ENCODE data around the gene PDZD2. TPM values are rescaled to one million over a fixed set of nuclear protein-coding genes. Genes with fewer than 3 reads are reported as not detected.

The PDZD2 gene
- total RNA-seq, 2 experiments from 2014 or later = 1.3 to 1.8 TPM

- Mint-ChIP-seq H3K9me3 (no peaks in the 10 kb centered on the region), H3K4me1 (ENCODE audit: low read depth) (peaks cover 19% of the 10 kb centered on the region), H3K4me3 (peak overlapping the region; percentile 88), H3K27ac (peak overlapping the region; percentile 94), H3K27me3 (no peaks in the 10 kb centered on the region), H3K36me3 (ENCODE audit: low read depth) (no peaks in the 10 kb centered on the region)
- DNase-seq = peak in 3 of 14 experiments; percentile 8 to 35 (median 28)
- no peaks in the 10 kb centered on the region for H3K27me3 ChIP-seq (ENCODE audit: control insufficient read depth in 1 of 2, insufficient read depth in 2 of 2, low read length in 2 of 2)
- intact Hi-C loops (cut with DNase I, micrococcal nuclease) = no loop called here
- peak; percentile 73 for ATAC-seq (ENCODE audit: poor library complexity)
- H3K36me3 ChIP-seq (ENCODE audit: insufficient read depth, low read length) = no peaks in the 10 kb centered on the region
- no peaks in the 10 kb centered on the region for H3K9me3 ChIP-seq (ENCODE audit: control insufficient read depth in 1 of 2, insufficient read depth in 1 of 2, low read length in 2 of 2)
- POLR2A ChIA-PET = interaction anchor here (1.0 to 1.3 kb wide), 3 partner anchors 9 to 25 kb away, joined by 3 to 6 read pairs (median 4); no protein-coding TSS in a partner anchor
- no peak for TF ChIP-seq CTCF (IDR thresholded peaks at IDR 0.05)
- CTCF ChIA-PET = interaction anchor here (0.9 kb wide), 1 partner anchor 33 kb away, joined by 4 read pairs; no protein-coding TSS in a partner anchor
- peak overlapping the region in 1 of 2 donors; percentile 65 for H3K27ac ChIP-seq (ENCODE audit: low read depth in 1 of 2, low read length in 2 of 2)
- peaks cover 2% of the 10 kb centered on the region for H3K4me1 ChIP-seq (ENCODE audit: insufficient read depth, low read length)
- H3K4me3 ChIP-seq (ENCODE audit: low read length) = peak overlapping the region; percentile 49
These were observed 381.3 kb downstream of the PDZD2 start for GRCh38 chr5:32020271-32020670.

- no peaks in the 10 kb centered on the region for H3K27me3 ChIP-seq (ENCODE audit: control insufficient read depth in 1 of 2, insufficient read depth in 2 of 2, low read length in 2 of 2)
- H3K27me3 Mint-ChIP-seq = no peaks in the 10 kb centered on the region
- H3K27ac ChIP-seq (ENCODE audit: low read depth in 1 of 2, low read length in 2 of 2) = no peak overlapping the region
- DNase-seq = no peak
- H3K4me3 ChIP-seq (ENCODE audit: low read length) = no peak overlapping the region
- ChIA-PET CTCF (no interaction called here), POLR2A (interaction anchor here (1.3 kb wide), 2 partner anchors 9 to 25 kb away, joined by 4 to 6 read pairs; no protein-coding TSS in a partner anchor)
- no peak for ATAC-seq (ENCODE audit: poor library complexity)
- H3K9me3 ChIP-seq (ENCODE audit: control insufficient read depth in 1 of 2, insufficient read depth in 1 of 2, low read length in 2 of 2) = no peaks in the 10 kb centered on the region
- TF ChIP-seq CTCF (IDR thresholded peaks at IDR 0.05) = no peak
- H3K4me3 Mint-ChIP-seq = peak overlapping the region; percentile 88
- no peaks in the 10 kb centered on the region for H3K36me3 ChIP-seq (ENCODE audit: insufficient read depth, low read length)
- H3K9me3 Mint-ChIP-seq = no peaks in the 10 kb centered on the region
- H3K27ac Mint-ChIP-seq = peak overlapping the region; percentile 94
- intact Hi-C loops (cut with DNase I, micrococcal nuclease) = no loop called here
- peaks cover 19% of the 10 kb centered on the region for H3K4me1 Mint-ChIP-seq (ENCODE audit: low read depth)
- H3K36me3 Mint-ChIP-seq (ENCODE audit: low read depth) = no peaks in the 10 kb centered on the region
- peaks cover 2% of the 10 kb centered on the region for H3K4me1 ChIP-seq (ENCODE audit: insufficient read depth, low read length)
These were observed 382.0 kb downstream of the PDZD2 start for GRCh38 chr5:32020946-32021345.

GRCh38 chr5:32021771-32022170, 382.8 kb downstream of the PDZD2 start:
- Histone ChIP-seq H3K9me3 (ENCODE audit: control insufficient read depth in 1 of 2, insufficient read depth in 1 of 2, low read length in 2 of 2) (no peaks in the 10 kb centered on the region), H3K36me3 (ENCODE audit: insufficient read depth, low read length) (no peaks in the 10 kb centered on the region), H3K27me3 (ENCODE audit: control insufficient read depth in 1 of 2, insufficient read depth in 2 of 2, low read length in 2 of 2) (no peaks in the 10 kb centered on the region), H3K4me1 (ENCODE audit: insufficient read depth, low read length) (peaks cover 2% of the 10 kb centered on the region), H3K27ac (ENCODE audit: low read depth in 1 of 2, low read length in 2 of 2) (no peak overlapping the region), H3K4me3 (ENCODE audit: low read length) (no peak overlapping the region)
- ATAC-seq (ENCODE audit: poor library complexity) = no peak
- CTCF ChIA-PET = no interaction called here
- no peak for TF ChIP-seq CTCF (IDR thresholded peaks at IDR 0.05)
- H3K4me1 Mint-ChIP-seq (ENCODE audit: low read depth) = peaks cover 19% of the 10 kb centered on the region
- peak overlapping the region; percentile 26 for H3K27ac Mint-ChIP-seq
- POLR2A ChIA-PET = no interaction called here
- no peaks in the 10 kb centered on the region for H3K9me3 Mint-ChIP-seq
- H3K27me3 Mint-ChIP-seq = no peaks in the 10 kb centered on the region
- no peak for DNase-seq
- intact Hi-C loops (cut with DNase I, micrococcal nuclease) = no loop called here
- no peaks in the 10 kb centered on the region for H3K36me3 Mint-ChIP-seq (ENCODE audit: low read depth)
- H3K4me3 Mint-ChIP-seq = peak overlapping the region; percentile 68
